GM18951 (cell line): ENCODE results near the gene SMTNL1.

Experiments
- POLR2A ChIP-seq: IDR thresholded peaks from 4 replicates; pipeline ENCODE4 v1.6.1; 2011; ENCODE audit warnings: mild to moderate bottlenecking; ENCODE audit not compliant: insufficient read length, insufficient read depth; ENCODE audit errors: extremely low read depth
- in situ Hi-C: fragments of 300-500 bp; cut with MboI; formaldehyde crosslinking; loops from one replicate; pipeline ENCODE4 v1.12.0; 2022; ENCODE audit warnings: low sequenced_read_pairs, mixed read lengths, inconsistent platforms; ENCODE audit not compliant: unreplicated experiment

SMTNL1 gene

GRCh38 chr11:57544566-57544965 is 7.2 kb downstream of the SMTNL1 start:
- TF ChIP-seq POLR2A: no peak
- in situ Hi-C loops: no loop called here

GRCh38 chr11:57545883-57546282 is 8.5 kb downstream of the SMTNL1 start:
- TF ChIP-seq POLR2A: no peak

DNA sequence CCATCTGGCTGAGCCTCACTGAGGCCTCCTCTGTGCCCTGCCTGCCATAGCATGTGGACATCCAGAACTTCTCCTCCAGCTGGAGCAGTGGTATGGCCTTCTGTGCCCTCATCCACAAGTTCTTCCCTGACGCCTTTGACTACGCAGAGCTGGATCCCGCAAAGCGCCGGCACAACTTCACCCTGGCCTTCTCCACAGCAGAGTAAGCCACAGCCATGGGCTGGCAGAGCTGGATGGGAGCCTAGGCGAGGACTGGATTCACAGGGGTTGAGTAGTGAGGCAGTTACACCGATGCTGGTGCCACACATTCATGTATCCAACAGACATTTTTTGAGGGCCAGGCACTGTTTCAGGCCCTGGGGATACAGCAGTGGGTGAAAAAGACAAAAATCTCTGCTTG is 9.1 kb downstream of the SMTNL1 start:
- no peak for TF ChIP-seq POLR2A
- in situ Hi-C loops: no loop called here

More at GRCh38 chr11:57545883-57546282, 8.5 kb downstream of the SMTNL1 start:
- in situ Hi-C loops: no loop called here

DNA sequence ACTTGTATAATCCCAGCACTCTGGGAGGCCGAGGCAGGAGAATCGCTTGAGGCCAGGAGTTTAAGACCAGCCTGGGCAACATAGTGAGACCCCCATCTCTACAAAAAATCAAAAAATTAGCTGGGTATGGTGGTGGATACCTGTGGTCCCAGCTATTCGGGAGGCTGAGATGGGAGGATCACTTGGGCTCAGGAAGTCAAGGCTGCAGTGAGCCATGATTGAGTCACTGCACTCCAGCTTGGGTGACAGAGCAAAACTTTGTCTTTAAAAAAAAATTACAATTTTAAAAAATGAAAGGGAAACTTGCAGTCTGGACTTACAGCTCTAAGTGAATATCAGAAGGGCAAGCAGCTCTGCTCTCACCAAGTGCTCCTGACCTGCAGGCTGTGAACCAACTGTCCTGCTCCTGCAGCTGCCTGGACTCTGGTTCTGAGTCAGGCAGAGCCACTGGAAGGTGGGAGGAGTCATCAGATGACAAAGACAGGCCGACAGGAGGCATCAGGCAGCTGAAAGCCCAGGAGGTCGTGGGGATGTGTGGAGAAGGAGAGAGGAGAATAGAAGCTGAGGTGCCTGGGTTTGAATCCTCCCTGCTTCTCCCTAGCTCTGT is 9.6 kb downstream of the SMTNL1 start:
- in situ Hi-C loops: no loop called here
- no peak for TF ChIP-seq POLR2A

DNA sequence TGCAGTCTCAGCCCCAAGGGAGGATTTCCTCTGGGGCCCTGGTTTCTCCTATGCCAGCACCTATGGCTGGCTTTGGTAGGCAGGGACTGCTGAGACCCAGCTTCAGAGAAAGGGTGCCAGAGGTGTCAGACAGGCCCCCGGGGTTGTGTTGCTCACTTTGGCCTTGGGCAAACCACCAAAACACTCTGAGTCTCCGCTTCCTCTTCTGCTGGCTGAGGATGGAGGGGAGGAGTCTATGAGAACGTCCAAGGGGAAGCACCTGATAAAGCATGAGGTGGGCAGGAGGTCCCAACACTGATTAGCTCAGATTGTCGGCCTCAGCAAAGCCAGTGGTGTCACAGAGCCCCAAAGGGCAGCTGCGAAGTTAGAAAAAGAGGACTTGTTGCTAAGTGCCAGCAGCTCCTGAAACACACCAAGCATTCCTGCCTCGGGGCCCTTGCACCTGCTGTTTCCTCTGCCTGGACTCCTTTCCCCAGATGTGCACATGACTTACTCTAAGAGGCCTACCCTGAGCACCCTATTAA is 10.5 kb downstream of the SMTNL1 start:
- in situ Hi-C loops: no loop called here

DNA sequence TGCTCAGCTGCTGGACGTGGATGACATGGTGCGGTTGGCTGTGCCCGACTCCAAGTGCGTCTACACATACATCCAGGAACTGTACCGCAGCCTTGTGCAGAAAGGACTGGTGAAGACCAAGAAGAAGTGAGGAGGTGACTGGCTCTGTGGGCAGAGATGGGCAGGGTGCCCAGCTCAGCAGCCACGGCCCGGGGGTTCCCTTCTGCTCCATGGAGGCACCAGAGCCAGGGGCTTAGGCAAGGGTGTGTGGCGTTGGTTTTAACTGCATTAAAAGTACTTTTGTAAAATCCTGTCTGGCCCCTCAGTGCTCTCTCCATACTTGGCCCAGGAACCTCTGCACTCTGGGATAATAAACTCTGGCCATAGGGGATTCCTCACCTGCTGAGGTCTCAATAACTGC is 12.6 kb downstream of the SMTNL1 start:
- in situ Hi-C loops: no loop called here
- no peak for TF ChIP-seq POLR2A

More for the DNA sequence above, 10.5 kb downstream of the SMTNL1 start:
- TF ChIP-seq POLR2A: no peak

DNA sequence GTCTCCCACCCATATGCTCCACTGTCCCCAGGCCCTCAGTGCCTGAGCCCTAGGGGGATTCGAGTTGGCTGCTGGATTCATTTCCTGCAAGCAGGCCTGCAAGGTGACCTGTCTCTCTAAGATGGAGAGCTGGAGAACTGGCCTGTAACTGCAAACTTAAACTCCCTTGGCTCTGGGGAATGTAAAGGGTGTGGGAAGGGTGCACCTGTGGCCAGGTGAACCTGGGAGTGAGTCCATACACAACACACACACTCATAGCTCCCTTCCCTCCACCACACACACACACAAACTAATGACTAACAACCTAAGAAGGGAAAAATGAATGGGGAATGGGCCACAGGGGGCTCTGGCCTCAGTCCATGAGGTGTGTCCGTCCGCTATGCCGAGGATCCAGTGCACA is 14.5 kb downstream of the SMTNL1 start:
- TF ChIP-seq POLR2A: no peak
- in situ Hi-C loops: no loop called here

DNA sequence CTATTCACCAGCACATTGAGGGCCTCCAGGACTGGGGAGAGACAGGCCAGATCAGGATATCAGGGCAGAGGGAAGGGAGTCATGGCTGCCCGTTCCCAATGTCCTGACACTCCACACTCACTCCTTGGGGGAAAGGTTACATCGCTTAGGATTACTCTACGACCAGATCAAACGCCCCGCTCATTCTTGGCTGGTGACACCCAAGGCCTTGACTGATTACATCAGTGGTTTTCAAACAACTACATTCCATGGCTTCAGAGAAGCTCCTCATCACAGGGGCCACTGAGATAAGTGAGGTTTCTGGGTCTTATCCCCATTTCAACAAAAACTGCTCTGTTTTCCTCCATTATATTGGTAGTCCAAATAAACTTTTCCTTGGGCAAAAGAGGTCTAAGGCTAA is 15.1 kb downstream of the SMTNL1 start:
- TF ChIP-seq POLR2A: no peak
- in situ Hi-C loops: no loop called here

DNA sequence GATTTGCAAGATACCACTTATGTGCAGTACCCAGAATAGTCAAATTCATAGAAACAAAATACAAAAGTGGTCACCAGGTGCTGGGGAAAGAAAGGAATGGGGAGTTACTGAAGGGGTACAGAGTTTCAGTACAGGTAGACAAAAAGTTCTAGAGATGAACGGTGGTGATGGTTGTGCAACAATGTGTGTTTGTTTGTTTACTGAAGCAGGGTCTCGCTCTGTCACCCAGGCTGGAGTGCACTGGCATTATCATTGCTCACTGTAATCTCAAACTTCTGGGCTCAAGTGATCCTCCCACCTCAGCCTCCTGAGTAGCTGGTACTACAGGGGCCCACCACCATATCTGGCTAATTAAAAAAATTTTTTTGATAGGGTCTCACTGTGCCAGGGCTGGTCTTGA is 18.0 kb downstream of the SMTNL1 start:
- TF ChIP-seq POLR2A: no peak
- in situ Hi-C loops: no loop called here

DNA sequence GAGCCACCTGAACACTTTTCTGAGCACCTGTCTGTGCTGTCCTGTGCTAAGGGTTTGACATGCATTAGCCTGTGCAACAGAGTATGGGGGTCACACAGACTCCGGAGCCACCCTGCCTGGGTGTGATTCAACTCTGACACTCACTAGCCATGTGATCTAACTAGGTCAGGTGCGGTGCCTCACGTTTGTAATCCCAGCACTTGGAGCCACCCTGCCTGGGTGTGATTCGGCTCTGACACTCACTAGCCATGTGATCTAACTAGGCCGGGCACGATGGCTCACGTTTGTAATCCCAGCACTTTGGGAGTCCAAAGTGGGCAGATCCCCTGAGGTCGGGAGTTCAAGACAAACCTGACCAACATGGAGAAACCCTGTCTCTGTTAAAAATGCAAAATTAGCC is 18.6 kb downstream of the SMTNL1 start:
- in situ Hi-C loops: no loop called here
- no peak for TF ChIP-seq POLR2A

DNA sequence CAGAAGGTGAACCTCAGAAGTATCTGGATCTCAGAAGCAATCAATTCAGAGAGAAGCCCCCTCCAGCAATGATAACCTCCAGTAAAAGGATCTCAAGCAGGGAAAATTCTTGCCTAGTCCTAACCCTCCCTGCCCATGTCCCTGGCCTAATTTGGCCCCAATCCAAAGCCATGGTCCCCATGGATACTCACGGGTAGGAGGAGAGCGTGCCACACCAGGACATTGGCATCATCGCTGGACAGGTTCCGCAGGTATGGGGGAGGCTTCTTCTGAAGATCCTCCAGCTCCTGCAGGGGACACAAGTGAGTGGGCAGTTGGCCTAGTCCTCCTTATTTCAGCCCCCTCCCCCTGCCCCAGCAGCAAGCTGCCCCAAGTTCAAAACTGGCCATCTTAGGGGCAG is 22.8 kb downstream of the SMTNL1 start:
- in situ Hi-C loops: no loop called here

DNA sequence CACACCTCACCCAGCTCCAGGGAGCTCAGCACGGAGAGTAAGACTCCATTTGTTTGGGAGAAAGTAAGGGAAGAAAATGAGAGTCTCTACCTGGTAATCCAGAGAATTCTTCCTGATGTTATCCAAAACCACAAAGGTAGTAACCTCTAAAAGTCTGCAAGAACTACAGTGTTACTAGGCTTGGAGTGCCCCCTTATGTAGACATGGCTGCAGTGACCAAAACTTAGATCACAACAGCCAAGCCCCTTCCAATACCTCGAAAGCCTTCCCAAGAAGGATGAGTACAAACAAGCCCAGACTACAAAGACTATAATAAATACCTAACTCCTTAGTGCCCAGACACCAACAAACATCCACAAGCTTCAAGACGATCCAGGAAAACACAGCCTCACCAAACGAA is 25.2 kb downstream of the SMTNL1 start:
- in situ Hi-C loops: no loop called here
- TF ChIP-seq POLR2A: no peak

More for the DNA sequence above, 22.8 kb downstream of the SMTNL1 start:
- TF ChIP-seq POLR2A: no peak

- TF ChIP-seq POLR2A: peak; percentile 55
- in situ Hi-C loops: loop anchor here (5.0 kb wide), 1 partner anchor 76 kb away; no protein-coding TSS in a partner anchor
These were observed 28.9 kb downstream of the SMTNL1 start for GRCh38 chr11:57566005-57566904.
